Measurements from ENCODE around the gene GRID2.
"Not testable (repeated sequence)": the region's sequence is repeated elsewhere in the genome, so short reads cannot be mapped to it uniquely, and the experiment has no call there.

GRID2 gene

GRCh38 chr4:93346840-93347239, 1043.1 kb downstream of the GRID2 start:
- no peak for FAIRE-seq

- FAIRE-seq, result no peak
Measured at GRCh38 chr4:93348896-93349295, 1045.1 kb downstream of the GRID2 start.

GRCh38 chr4:93351846-93352245, 1048.1 kb downstream of the GRID2 start:
- no peak for FAIRE-seq

DNA sequence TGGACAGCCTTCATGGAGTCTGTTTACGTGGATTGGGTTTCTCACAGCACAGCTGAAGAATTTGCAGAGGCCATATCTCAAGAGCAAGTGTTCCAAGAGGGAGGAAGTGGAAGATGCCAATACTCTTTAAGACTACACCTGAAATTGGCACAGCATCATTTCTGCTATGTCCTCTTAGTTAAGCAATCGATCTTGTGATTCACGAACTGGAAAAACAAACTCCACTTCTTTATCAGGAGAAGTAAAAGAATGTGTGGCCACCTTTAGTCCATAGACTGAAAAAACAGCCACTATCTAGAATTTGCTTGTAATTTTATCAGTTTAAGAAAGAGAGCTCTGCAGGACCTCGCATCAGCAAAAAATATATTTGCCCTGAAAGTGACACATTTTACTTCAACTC, 1051.6 kb downstream of the GRID2 start:
- FAIRE-seq, result no peak

DNA sequence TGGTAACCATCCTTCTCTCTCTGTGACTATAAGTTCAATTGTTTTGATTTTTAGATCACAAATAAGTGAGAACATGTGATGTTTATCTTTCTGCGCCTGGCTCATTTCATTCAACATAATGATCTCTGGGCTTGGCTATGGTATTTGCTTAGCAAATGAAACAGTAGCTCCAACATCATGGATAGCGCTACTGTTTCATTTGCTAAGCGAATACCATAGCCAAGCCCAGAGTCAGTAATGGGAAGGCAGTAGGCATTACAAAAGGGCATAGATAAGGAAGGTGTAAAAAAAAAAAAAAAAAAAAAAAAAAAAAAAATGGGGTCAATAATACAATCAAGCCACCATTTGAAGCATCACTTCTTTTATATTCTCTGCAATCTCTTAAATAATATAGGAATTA, 1055.8 kb downstream of the GRID2 start:
- FAIRE-seq, result no peak

DNA sequence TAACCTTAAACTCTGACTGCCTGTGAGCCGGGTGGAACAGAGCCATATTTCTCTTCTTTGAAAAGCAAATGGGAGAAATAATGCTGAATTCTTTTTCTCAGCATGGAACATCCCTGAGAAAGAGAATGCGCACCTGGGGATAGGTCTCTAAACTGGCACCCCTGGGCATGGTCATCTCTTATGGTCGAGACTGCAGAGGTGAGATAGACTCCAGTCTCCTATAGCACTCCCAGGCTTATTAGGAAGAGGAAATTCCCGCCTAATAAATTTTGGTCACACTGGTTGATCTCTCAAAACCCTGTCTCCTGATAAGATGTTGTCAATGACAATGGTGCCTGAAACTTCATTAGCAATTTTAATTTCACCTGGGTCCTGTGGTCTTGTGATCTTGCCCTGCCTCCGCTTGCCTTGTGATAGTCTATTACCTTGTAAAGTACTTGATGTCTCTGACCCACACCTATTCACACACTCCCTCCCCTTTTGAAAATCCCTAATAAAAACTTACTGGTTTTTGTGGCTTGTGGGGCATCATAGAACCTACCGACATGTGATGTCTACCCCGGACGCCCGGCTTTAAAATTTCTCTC, 1062.5 kb downstream of the GRID2 start:
- not testable (repeated sequence) for FAIRE-seq

DNA sequence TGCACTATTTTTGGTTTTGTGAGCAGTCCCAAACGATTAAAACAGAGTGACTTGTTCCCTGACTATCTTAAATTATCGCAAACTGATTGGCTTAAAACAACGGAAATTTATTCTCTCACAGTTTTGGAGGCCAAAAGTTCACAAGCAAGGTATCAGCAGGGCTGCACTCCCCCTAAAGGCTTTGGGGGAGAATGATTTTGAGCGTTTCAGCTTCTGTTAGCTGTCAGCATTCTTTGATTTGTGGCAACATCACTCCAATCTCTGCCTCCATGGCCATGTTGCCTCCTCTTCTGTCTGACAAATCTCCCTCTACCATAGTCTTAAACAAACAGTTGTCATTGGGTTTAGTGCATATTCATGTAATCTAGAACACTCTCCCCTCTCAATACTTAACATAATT, 1065.2 kb downstream of the GRID2 start:
- no peak for FAIRE-seq

DNA sequence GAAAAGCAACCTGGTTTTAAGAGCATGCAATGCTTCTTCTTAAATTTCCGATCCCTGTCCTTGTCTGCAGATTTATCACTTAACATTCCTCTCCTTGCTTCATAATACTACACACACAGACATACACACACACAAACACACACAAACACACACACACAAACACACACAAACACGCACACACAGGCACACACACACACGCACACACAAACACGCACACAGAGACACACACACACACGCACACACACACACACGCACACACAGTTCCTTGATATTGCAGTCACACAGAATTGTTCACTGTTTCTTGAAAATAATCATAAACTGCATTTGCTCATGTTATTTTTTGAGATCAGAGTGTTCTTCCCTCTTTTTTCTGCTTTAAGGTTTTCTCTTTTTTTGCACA, 1066.5 kb downstream of the GRID2 start:
- FAIRE-seq, result no peak

GRCh38 chr4:93373893-93374860, 1070.4 kb downstream of the GRID2 start:
- FAIRE-seq, result no peak

DNA sequence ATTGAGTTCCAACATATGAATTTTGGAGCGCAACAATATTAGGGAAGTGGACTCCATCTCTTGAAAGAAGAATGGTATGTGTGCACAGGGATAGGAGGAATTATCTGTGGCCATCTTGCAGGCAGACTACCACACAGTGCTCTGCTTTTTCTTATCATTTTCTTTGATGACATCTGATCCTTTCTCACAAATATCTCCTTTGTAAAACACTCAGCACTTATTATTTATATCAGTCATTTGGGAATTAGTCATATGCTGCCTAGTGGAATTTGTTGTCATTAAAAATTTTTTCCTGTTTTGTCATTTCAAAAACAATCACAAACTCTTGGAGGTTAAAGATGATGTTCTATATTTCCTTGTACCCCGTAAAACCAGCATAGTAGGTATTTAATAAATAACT, 1080.5 kb downstream of the GRID2 start:
- no peak for FAIRE-seq

DNA sequence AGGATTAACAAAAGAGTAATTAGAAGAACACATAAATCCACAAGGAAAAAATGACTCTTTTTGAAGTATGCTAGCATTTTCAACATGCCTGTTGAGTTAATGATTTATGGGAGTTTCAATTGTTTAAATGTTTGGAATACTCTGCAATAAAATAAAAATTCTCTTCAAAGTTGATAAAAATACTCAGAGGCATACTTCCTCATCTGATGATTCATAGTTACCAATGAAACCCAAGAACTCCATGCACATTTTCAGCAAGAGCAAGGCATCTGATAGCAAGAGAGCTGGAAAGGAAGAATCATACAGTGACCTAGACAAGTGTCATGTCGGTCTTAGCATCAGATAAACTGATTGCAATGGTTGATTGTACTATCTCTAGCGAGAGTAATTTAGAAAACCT, 1081.1 kb downstream of the GRID2 start:
- FAIRE-seq, result no peak

GRCh38 chr4:93394545-93395081, 1090.8 kb downstream of the GRID2 start:
- no peak for FAIRE-seq

- no peak for FAIRE-seq
Measured at GRCh38 chr4:93396272-93396671, 1092.5 kb downstream of the GRID2 start.

DNA sequence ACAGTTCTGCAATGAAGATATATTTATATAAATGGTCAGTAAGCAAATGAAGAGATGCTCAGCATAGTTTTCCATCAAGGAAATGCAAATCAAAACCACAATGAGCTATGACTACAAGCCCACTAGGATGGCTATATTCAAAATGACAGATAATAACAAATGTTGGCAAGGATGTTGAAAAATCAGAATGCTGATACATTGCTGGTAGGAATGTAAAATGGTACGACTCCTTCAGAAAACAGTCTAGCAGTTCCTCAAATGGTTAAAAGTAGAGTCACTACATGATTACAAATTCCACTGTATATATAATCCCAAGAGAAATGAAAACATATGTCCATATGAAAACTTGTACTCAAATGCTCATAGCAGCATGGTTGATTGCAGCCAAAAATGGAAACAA, 1099.8 kb downstream of the GRID2 start:
- FAIRE-seq, result no peak

DNA sequence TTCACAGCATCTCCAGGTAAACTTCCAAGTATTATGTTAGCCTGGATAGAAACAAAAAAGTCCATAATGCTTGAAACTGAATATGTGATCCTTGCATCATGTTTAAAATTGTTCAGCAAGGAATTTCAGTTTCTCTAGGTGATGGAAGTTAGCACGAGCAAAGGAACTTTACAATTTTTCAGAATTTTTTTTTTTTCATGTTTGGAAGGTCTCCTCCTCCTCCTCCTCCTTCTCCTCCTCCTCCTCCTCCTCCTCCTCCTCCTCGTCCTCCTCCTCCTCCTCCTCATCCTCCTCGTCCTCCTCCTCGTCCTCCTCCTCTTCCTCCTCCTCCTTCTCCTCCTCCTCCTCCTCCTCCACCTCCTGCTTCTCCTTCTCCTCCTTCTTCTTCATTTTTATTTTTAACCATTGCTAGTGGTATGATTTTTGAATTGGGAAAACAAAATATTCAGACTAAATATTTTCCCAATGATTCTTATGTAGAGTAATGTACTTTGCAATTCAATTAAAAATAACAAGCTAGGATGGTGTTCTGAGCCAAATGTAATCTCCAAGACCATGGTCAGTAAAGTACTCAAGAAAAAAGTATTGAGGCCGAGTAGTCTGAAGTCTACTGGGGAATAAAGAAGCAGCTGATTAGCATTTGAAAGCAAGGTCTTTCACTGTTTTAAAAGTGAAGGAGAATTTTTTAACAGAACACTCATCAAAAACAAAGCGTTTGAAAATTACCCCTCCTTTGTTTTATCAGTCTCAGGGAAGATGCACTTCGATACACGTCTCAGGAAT, 1103.9 kb downstream of the GRID2 start:
- no peak for FAIRE-seq

DNA sequence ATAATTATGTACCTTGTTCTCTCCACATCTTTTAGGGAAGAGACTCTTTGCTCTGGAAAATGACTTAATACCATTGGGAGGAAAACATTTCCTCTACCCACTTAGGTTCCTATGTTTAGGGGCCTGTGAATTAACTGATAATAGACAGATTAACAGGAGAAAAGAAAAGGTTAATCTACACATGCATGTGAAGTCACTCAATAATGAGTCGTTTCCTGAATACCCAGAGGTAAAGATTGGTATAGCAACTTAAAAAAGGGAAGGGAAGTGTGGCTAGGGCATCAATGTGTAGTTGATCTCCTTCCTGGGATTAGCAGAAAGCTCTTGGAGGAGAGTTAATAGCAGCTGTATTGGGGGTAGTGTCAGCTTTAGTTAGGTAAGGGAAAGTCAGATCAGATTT, 1105.3 kb downstream of the GRID2 start:
- no peak for FAIRE-seq

GRCh38 chr4:93414041-93414550, 1110.3 kb downstream of the GRID2 start:
- FAIRE-seq, result no peak

- FAIRE-seq, result no peak
Measured at GRCh38 chr4:93416344-93417128, 1112.8 kb downstream of the GRID2 start.

GRCh38 chr4:93431371-93431770, 1127.6 kb downstream of the GRID2 start:
- FAIRE-seq, result no peak

DNA sequence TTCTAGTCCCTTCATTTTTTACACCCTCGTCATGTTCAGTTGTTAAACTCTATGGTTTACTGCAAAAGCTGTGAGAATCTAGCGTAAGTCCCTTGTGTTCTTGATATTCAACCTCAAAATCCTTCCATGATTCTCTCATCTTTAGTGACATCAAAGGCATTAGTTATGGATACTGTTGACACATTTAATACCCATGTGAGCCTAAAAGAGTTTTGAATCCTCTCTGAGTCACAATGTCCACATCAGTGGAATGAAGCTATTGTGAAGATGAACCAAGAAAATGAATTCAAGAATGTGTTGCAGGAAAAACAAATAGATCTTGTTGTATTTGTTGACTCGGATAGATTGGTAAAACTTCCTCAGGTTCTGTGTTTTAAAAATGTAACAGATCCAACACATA, 1130.1 kb downstream of the GRID2 start:
- FAIRE-seq, result no peak

DNA sequence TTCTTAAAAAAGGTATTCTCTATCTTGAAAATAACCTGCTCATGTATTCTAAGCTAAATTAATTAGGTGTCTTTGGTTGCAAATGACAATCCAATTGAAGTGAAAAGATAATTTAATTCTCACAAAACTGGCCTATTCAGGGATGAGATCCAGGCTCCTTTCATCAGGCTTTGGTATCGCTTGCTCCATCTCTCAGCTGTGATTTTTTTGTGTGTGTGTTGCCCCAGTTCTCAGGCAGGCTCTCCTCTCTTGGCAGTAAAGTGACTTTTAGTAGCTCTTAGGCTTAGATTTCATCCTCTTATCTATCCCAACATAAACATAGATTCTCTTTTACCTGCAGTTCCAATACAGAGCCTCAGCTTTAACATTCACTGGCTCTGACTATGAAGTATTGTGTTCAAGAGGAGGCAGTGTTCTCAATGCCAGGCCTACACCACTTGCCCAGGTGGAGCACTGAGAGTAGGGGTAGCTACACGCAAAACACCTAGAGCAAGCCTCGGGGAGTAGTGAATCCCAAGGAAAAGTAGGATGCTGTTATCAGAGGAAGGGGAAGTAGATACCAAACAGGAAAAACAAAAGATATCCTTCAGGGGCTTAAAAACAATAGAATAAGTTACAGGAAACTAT, 1132.3 kb downstream of the GRID2 start:
- no peak for FAIRE-seq

DNA sequence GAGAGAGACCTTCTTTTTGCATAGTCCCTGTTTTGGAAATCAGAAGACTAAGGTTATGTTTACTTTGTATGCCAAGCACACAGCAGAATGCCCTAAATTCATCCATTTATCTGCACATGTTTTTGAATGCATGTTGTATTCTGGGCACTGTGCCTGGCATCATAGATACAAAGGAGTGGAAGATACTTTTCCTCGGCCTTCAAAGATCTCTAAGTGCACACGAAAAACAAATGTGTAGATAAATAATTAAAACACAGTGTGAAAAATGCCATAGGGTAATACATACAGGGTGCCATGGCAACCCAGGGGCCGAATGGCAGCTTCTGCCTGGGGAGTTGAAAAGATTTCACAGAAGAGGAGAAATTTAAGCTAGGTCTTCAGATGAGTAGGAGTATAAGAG, 1134.2 kb downstream of the GRID2 start:
- no peak for FAIRE-seq

All from islet of Langerhans (tissue), 1 donor.